Measurements from ENCODE around the gene MUC2.

DNA sequence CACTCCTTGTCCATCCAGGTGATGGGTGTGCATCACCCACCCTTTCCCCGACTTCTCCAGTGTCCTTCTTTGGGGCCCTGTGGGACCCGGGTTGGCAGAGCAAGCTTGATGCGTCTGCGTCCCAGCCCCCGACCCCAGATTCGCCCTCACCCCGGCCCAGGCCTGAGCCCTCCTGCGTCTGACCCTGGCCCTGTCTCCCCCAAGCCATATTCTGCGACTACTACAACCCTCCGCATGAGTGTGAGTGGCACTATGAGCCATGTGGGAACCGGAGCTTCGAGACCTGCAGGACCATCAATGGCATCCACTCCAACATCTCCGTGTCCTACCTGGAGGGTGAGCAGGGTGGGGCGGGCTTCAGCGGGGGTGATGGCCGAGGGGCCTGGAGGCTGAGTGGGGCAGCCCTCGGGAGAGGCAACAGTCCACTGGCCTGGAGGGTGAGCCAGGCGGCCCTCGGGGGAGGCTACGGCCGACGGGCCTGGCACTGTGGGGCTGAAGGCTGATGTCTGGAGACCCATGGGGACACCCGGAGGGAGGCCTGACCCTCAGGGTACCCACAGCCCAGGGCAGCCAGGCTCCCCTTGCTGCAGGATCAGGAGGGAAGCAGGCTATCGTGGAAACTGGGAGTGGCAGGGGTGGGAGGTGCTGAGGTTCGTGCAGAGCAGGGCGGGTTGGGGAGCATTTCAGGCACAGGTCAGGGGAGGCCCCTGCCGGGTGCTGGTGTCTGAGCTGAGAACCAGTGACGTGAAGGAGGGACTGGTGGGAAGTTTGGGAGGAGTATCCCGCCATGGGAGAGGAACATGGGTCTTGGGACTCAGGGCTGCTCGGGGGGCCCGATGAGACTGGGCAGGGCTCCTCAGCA lies 15.3 kb downstream of the MUC2 start:
- TF ChIP-seq, protein P1, sequence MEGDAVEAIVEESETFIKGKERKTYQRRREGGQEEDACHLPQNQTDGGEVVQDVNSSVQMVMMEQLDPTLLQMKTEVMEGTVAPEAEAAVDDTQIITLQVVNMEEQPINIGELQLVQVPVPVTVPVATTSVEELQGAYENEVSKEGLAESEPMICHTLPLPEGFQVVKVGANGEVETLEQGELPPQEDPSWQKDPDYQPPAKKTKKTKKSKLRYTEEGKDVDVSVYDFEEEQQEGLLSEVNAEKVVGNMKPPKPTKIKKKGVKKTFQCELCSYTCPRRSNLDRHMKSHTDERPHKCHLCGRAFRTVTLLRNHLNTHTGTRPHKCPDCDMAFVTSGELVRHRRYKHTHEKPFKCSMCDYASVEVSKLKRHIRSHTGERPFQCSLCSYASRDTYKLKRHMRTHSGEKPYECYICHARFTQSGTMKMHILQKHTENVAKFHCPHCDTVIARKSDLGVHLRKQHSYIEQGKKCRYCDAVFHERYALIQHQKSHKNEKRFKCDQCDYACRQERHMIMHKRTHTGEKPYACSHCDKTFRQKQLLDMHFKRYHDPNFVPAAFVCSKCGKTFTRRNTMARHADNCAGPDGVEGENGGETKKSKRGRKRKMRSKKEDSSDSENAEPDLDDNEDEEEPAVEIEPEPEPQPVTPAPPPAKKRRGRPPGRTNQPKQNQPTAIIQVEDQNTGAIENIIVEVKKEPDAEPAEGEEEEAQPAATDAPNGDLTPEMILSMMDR (conservative IDR thresholded peaks at IDR 0.05; ENCODE audit: low read length), result no peak
- TF ChIP-seq EZH2phosphoT487 (IDR thresholded peaks at IDR 0.05; ENCODE audit: borderline replicate concordance, low read depth, low read length), result no peak
